HG03460 (cell line): ENCODE measurements around the gene ZNF697.
"Not testable (repeated sequence)": the region's sequence is repeated elsewhere in the genome, so short reads cannot be mapped to it uniquely, and the experiment has no call there.

Experiments
- ATAC-seq: cut with Tn5 transposase; IDR thresholded peaks from one replicate; pipeline ENCODE4 v1.9.1; 2021; ENCODE audit not compliant: unreplicated experiment

ZNF697 gene

GRCh38 chr1:119632103-119632490 is 16.0 kb downstream of the ZNF697 start:
- no peak for ATAC-seq

GRCh38 chr1:119631433-119632102 is 16.5 kb downstream of the ZNF697 start:
- ATAC-seq = peak; percentile 68

GRCh38 chr1:119631086-119631432 is 17.0 kb downstream of the ZNF697 start:
- no peak for ATAC-seq

- no peak for ATAC-seq
Observed at GRCh38 chr1:119626841-119627240, 21.2 kb downstream of the ZNF697 start.

DNA sequence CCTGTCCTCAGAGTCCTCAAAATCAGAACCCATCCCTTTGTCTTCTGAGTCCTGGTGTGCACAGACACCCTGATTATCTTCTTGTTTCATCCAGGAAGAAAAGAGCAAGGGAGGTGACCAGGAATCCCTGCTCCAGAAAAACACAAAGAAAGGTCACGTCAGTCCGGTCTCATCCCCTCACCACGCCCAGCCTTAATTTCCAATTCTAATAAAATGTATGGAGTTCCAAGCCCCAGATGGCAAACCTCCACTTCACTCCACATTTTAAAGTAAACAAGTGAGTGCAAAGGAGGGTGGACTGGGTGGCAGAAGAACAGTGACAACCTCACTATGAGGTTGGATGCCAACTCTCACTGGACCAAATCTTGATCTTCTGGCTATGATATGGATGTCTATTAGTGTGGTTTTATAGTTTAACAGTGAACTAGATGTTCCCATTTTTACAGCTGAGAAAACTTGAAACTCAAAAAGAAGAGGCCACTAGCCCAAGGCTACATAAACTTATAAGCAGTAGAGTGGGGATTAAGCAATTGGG is 22.0 kb downstream of the ZNF697 start:
- ATAC-seq = no peak

DNA sequence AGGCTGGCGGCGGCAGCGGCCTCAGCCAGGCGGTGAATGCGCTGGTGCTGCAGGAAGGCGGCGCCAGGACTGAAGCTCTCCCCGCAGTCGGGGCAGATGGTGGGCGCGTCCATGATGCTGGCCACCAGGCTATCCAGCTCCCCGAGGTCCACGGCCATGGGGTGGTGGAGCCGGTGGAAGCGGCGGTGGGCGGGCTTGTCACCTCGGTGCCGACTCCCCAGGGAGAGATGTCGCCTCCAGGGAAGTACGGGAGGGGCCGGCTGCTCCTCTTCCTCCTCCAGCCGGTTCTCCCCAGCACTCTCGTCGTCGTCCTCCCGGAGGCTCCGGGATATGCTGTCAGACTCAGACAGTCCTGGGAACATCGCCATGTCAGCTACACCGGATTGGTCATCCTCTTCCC is 24.4 kb downstream of the ZNF697 start:
- ATAC-seq = no peak

DNA sequence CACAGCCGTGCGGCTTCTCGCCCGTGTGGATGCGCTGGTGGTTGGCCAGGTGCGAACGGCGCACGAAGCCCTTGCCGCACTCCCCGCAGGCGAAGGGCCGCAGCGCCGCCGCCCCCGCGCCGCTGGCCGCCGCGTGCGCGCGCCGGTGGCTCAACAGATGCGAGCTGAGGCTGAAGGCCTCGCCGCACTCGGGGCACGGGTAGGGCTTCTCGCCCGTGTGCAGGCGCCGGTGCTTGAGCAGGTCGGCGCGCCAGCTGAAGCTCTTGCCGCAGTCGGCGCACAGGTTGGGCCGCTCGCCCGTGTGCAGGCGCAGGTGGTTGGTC is 24.9 kb downstream of the ZNF697 start:
- ATAC-seq = no peak

DNA sequence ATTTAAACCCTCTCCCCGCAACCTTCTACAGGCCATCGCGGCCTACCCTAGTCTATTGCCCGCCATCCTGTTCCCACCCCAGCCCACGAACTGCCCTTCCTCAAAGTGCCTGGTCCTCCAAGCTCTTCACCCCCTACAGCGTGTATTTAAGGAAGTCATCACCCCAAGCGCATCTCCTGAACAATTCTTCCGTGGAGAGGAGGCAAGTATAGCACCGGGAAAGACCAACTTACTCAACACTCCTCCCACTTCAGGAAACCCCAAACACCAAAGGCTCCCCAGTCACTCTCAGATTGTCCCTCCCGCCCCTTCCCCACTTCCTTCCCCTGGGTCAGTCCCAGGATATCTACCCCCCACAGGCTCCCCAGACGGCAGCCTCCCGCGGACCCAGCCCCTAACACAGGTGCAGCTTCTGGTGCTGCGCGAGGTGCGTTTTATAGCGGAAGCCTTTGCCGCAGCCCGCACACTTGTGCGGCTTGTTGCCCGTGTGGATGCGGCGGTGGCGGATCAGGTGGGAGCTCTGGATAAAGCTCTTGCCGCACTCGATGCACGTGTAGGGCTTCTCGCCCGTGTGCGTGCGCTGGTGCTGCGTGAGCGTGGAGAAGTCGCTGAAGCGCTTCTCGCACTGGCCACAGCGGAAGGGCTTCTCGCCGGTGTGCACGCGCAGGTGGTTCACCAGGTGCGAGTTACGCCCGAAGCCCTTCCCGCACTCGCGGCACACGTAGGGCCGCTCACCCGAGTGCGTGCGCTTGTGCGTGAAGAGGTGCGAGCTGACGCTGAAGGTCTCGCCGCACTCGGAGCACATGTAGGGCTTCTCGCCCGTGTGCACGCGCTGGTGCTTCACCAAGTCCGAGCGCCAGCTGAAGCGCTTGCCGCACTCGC is 25.5 kb downstream of the ZNF697 start:
- ATAC-seq = no peak

DNA sequence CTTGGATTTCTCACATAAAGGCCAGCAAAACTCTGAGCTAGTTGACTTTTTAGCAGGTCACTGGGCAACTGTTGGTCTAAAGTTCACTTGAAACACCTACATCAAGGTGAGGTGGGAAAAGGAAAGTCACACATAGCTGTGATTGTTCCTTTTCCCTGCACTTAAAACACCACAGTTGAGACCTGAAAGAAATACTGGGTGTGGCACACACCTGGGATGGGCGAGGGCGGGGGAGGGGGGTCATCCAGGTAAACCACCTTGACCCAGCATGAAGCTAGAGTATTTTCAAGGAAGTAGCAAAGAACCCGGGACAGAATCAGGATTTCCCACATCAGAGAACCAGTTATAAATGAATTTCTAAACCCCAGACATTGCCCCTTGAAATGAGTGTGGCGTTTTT is 26.4 kb downstream of the ZNF697 start:
- no peak for ATAC-seq

DNA sequence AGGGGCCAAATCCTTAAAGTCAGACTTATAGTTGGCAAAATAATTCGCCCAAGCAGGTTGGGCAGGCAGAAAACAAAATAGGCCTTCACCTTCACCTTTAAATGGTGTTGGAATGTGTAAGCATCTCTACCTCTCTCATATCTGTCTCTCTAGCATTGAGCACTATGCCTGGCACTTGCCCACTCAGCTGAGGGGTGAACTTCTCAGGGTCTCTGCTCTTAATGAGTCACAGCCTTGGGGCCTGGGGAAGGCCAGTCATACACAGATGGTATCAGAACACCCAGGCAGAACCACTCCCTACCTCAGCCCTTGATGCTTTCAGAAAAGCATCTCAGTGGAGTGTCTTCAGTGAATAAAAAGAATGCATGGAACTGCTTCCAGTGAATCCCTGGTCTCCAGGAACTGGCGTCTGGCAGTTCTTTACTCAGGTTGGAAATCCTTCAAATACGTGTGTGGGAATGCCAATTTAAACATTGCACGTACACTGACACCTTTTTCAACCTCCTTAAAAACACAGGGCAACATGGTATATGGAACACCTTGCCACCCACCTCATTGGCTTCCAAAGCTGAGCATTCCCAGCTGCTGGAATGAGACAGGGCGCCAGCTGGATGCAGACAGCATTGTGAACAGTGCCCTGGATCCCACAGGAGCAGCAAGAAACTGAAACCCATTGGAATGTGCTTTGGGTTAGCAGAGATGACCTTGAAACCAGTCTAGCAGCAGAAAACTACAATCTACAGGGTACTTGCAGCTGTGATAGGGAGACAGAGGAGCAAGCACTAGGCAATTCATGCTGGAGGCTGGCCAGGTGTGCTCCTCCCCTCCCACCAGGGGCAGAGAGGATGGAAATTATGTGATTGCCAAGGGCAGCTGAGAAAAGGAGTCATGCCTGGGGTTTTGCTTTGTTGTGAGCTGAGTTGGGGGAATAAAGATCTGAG is 30.0 kb downstream of the ZNF697 start:
- no peak for ATAC-seq

DNA sequence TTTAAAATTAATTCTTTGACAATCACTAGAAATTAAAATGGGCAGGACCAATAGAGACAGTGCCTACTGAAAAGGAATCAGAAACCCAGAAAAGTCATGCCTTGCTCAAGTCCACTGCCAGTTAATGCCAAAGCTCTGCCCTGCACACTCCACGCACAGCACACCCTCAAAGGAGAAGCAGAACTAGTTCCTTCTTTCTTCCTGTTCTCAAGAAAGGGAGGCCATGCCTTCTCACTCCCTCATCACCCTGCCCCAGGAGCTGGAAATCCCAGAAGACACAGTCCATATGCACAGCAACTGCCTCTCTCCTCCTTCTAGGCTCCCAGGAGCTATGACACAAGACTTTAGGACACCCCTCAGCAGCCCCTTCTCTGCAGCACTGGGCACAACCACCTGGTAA is 31.3 kb downstream of the ZNF697 start:
- not testable (repeated sequence) for ATAC-seq

GRCh38 chr1:119615100-119615499 is 33.0 kb downstream of the ZNF697 start:
- ATAC-seq = not testable (repeated sequence)

GRCh38 chr1:119613769-119614720 is 34.0 kb downstream of the ZNF697 start:
- peak; percentile 62 for ATAC-seq

DNA sequence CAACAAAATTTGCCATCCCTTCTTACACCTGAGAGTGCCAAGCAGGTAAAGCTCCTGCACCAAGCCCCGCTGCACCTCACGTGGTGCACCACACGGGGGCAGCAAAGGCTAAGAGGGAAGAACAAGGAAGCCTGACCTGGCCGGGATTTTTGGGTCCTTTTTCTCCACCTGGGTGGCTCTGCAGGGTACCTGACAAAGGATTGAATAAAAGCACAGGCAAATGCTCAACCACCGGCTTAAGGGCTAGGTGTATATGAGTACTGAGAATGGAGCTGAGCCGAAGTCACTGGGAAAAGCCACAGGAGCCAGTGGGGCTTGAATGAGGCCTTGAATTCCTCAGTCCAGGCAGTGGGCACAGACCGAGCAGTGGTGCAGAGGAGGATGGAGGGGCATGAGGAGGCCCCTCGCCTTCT is 36.4 kb downstream of the ZNF697 start:
- ATAC-seq = peak; percentile 50

DNA sequence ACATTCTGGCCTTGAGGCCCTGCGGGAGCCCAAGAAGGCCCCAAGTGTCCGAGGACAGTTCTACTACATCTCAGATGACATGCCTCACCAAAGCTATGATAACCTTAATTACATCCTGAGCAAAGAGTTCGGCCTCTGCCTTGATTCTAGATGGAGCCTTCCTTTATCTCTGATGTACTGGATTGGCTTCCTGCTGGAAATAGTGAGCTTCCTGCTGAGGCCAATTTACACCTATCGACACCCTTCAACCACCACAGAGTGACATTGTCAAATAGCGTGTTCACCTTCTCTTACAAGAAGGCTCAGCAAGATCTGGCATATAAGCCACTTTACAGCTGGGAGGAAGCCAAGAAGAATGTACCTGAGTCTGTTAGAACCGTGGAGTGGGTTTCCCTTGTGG is 39.2 kb downstream of the ZNF697 start:
- not testable (repeated sequence) for ATAC-seq

DNA sequence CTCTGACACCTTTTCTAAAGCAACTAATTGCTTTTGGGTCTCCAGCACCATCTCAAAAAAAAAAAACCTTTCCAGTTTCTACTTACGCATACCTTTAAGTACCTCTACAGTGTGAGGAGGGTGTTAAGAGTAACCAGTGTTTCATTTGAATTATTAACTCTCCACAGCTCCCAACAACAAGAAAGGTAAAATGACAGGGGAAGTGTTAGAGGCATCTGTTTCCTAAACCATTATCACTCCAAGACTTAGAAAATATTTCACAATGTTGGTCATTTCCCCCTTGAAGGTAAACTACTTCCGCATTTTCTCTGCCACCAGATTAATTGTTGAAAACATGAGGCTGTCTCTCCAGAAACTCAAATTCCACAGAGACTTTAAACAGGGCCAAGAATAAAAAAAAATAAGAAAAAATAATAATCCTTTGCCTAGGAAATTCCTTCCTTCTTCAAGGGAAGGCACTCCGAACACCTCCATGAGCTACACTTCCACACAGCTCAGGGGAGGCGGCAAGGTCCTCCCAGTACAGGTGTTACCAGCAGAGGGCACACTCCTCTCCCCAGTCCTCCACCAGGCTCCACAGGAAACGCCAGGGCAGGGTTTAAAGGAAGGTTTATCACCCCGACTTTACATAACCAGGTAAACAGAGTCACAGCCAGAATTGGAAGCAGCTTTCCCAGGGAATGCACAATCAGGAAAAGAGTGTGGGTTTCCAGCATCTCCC is 40.8 kb downstream of the ZNF697 start:
- ATAC-seq = not testable (repeated sequence)

DNA sequence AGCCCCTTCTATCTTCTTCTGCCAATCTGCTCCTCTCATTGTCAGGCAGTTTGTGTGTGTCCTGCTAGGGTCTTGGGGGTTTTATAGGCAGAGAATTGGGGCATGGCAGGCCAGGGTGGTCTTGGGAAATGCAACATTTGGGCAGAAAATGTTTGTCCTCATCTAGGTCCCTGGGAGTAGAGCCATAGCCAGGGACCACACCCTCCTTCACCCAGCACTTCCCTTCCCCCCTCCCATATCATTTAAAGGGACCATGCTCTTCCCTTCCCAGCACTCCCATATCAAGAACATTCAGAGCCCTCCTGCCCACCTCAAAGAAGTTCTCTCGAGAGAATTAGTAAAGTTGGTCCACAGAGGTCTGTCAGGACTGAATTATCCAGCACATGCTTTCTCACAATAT is 41.7 kb downstream of the ZNF697 start:
- no peak for ATAC-seq

- no peak for ATAC-seq
Observed at GRCh38 chr1:119605686-119606085, 42.4 kb downstream of the ZNF697 start.

DNA sequence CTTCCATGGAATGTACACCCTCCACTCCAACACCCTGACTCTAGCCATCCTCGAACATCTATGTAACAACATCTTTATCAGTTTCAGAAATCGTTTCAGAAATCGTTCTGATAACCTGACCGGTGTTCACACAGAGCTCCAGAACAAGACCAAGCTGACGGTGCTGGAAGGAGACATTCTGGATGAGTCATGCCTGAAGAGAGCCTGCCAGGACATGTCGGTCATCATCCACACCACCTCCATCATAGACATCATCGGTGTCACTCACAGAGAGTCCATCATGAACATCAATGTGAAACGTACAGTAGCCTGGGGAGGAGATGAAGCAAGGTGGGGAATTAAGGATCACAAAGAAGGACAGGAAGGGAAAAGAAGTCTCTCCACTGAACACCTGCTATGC is 43.0 kb downstream of the ZNF697 start:
- ATAC-seq = not testable (repeated sequence)
